PC-9 (cell line): ENCODE data around the gene PGBD5.

Experiments used
- EZH2 ChIP-seq: fragments of 200-600 bp; sonication (generic); IDR thresholded peaks from 2 replicates; pipeline ENCODE4 v1.8.0; 2017; ENCODE audit warnings: antibody characterized with exemption, low read depth
- TF ChIP-seq, protein P1 (sequence below): fragments of 200-600 bp; sonication (generic); conservative IDR thresholded peaks from 2 replicates; pipeline ENCODE4 v1.6.1; 2017; ENCODE audit warnings: mixed run types, antibody characterized with exemption, mild to moderate bottlenecking, moderate library complexity

DNA sequence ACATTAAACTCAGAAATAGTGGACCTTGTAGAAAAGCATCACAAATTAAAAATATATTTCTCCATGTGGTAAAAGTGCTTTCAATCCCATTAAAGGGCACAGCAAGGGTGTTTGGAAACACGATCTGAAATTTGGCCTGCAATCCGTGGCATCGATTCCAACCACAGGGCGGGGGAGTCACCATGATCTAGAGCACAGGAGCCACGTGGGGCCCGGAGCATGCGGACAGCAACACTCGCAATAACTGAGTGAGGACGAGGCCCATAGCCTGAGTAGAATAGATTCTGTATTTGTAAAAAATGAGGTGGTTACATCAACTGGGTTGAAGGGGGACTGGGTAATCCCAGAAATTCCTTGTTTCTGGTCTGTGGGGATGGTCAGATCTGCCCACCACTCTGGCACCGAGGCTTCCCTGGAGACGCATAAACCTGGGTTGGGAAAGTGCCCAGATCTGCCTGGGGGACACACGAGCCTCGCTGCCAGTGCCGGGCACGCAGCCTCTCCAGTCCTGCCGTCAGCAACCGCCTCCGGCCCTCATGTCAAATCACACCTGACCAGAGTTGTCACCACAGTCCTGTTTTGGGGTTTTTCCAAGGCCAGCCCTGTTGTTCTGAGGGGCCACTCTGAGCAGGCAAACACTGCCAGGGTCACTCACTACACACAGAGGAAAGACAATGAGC, 104.3 kb downstream of the PGBD5 start:
- TF ChIP-seq, protein P1, sequence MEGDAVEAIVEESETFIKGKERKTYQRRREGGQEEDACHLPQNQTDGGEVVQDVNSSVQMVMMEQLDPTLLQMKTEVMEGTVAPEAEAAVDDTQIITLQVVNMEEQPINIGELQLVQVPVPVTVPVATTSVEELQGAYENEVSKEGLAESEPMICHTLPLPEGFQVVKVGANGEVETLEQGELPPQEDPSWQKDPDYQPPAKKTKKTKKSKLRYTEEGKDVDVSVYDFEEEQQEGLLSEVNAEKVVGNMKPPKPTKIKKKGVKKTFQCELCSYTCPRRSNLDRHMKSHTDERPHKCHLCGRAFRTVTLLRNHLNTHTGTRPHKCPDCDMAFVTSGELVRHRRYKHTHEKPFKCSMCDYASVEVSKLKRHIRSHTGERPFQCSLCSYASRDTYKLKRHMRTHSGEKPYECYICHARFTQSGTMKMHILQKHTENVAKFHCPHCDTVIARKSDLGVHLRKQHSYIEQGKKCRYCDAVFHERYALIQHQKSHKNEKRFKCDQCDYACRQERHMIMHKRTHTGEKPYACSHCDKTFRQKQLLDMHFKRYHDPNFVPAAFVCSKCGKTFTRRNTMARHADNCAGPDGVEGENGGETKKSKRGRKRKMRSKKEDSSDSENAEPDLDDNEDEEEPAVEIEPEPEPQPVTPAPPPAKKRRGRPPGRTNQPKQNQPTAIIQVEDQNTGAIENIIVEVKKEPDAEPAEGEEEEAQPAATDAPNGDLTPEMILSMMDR = no peak
- no peak for TF ChIP-seq EZH2
